WTC11 (cell line): ENCODE data around the gene ETNK1. TPM values are rescaled to one million over a fixed set of nuclear protein-coding genes. Genes with fewer than 3 reads are reported as not detected.
A peak's percentile ranks its signal among the peaks of the same experiment; 100 is the strongest.

Source experiments
- ATAC-seq: fragments of 200-7000 bp; cut with Tn5 transposase; 2 replicates; pipeline ENCODE4 v1.10.0; 2021; ENCODE audit warnings: mild to moderate bottlenecking, moderate library complexity
- Bru-seq: library from RNA; stranded (reverse); fragments of 400-500 nt; gene quantifications from one replicate; lab custom pipeline; 2021; lab: Mats Ljungman, UMichigan
- CTCF ChIA-PET: fragments of 300-600 bp; sonication (Branson Sonifier 250); formaldehyde crosslinking; loops from one replicate; lab custom pipeline; 2021; ENCODE audit warnings: antibody characterized with exemption; lab: Charles Lee
- POLR2A ChIA-PET: fragments of 350-600 bp; sonication (Branson Sonifier 250); formaldehyde crosslinking; loops from one replicate; lab custom pipeline; 2021; ENCODE audit warnings: antibody characterized with exemption; lab: Charles Lee
- DNase-seq: peaks from one replicate; pipeline ENCODE4 v3.0.0; 2021; ENCODE audit warnings: low spot score
- H3K27ac Mint-ChIP-seq: 2 replicates; pipeline ENCODE4 v1.8.0; 2021; ENCODE audit warnings: mixed read lengths
- H3K27me3 Mint-ChIP-seq: 2 replicates; pipeline ENCODE4 v1.8.0; 2021; ENCODE audit warnings: low read depth, mild to moderate bottlenecking, moderate library complexity, mixed read lengths
- H3K36me3 Mint-ChIP-seq: 2 replicates; pipeline ENCODE4 v1.8.0; 2021; ENCODE audit warnings: mixed read lengths
- H3K4me1 Mint-ChIP-seq: 2 replicates; pipeline ENCODE4 v1.8.0; 2022; ENCODE audit warnings: mixed read lengths
- H3K4me3 Mint-ChIP-seq: 2 replicates; pipeline ENCODE4 v1.8.0; 2021; ENCODE audit warnings: mild to moderate bottlenecking, moderate library complexity, mixed read lengths
- H3K9me3 Mint-ChIP-seq: 2 replicates; pipeline ENCODE4 v1.8.0; 2021; ENCODE audit warnings: mixed read lengths
- AR ChIP-seq: fragments of 250-450 bp; sonication (Bioruptor Pico); IDR thresholded peaks from 2 replicates; pipeline ENCODE4 v1.9.0; 2021; ENCODE audit warnings: mild to moderate bottlenecking
- ATF1 ChIP-seq: sonication (generic); formaldehyde crosslinking; IDR thresholded peaks from 2 replicates; pipeline ENCODE4 v1.8.1; 2023; ENCODE audit warnings: mild to moderate bottlenecking, moderate library complexity, missing genetic modification reagents
- ATF3 ChIP-seq: sonication (generic); formaldehyde crosslinking; conservative IDR thresholded peaks from 2 replicates; pipeline ENCODE4 v1.8.1; 2022; ENCODE audit warnings: mild to moderate bottlenecking, missing genetic modification reagents
- E2F1 ChIP-seq: sonication (generic); formaldehyde crosslinking; IDR thresholded peaks from 2 replicates; pipeline ENCODE4 v1.8.0; 2022; ENCODE audit warnings: mild to moderate bottlenecking, missing genetic modification reagents
- FOXJ3 ChIP-seq: sonication (generic); formaldehyde crosslinking; IDR thresholded peaks from 2 replicates; pipeline ENCODE4 v1.9.0; 2021; ENCODE audit warnings: missing genetic modification reagents, mild to moderate bottlenecking, borderline replicate concordance
- GABPB1 ChIP-seq: sonication (generic); formaldehyde crosslinking; IDR thresholded peaks from 2 replicates; pipeline ENCODE4 v1.8.1; 2023; ENCODE audit warnings: mild to moderate bottlenecking, missing genetic modification reagents
- GTF2I ChIP-seq: fragments of 250-450 bp; sonication (Bioruptor Pico); conservative IDR thresholded peaks from 2 replicates; pipeline ENCODE4 v1.4.0; 2021; ENCODE audit warnings: mild to moderate bottlenecking
- JUN ChIP-seq: sonication (generic); formaldehyde crosslinking; IDR thresholded peaks from 2 replicates; pipeline ENCODE4 v1.8.0; 2023; ENCODE audit warnings: mild to moderate bottlenecking, missing genetic modification reagents
- KAT7 ChIP-seq: sonication (generic); formaldehyde crosslinking; IDR thresholded peaks from 2 replicates; pipeline ENCODE4 v1.8.1; 2023; ENCODE audit warnings: missing genetic modification reagents, mild to moderate bottlenecking, borderline replicate concordance
- MXD4 ChIP-seq: fragments of 250-450 bp; sonication (Bioruptor Pico); IDR thresholded peaks from 2 replicates; pipeline ENCODE4 v1.8.0; 2021; ENCODE audit warnings: mild to moderate bottlenecking, moderate library complexity, borderline replicate concordance
- NR1H2 ChIP-seq: sonication (generic); formaldehyde crosslinking; IDR thresholded peaks from 2 replicates; pipeline ENCODE4 v1.9.0; 2021; ENCODE audit warnings: mild to moderate bottlenecking, moderate library complexity, missing genetic modification reagents
- SMAD4 ChIP-seq: sonication (generic); formaldehyde crosslinking; IDR thresholded peaks from 2 replicates; pipeline ENCODE4 v1.8.0; 2022; ENCODE audit warnings: mild to moderate bottlenecking, missing genetic modification reagents
- SOX15 ChIP-seq: fragments of 250-450 bp; sonication (Bioruptor Pico); IDR thresholded peaks from 2 replicates; pipeline ENCODE4 v1.9.0; 2021; ENCODE audit warnings: mild to moderate bottlenecking
- STAT6 ChIP-seq: sonication (generic); formaldehyde crosslinking; conservative IDR thresholded peaks from 2 replicates; pipeline ENCODE4 v1.8.1; 2023; ENCODE audit warnings: mild to moderate bottlenecking, low read depth, missing genetic modification reagents, moderate library complexity
- ZBTB21 ChIP-seq: sonication (generic); formaldehyde crosslinking; IDR thresholded peaks from 2 replicates; pipeline ENCODE4 v1.8.1; 2023; ENCODE audit warnings: mild to moderate bottlenecking, missing genetic modification reagents, borderline replicate concordance
- ZNF263 ChIP-seq: sonication (generic); formaldehyde crosslinking; IDR thresholded peaks from 2 replicates; pipeline ENCODE4 v1.8.1; 2022; ENCODE audit warnings: low read depth, mild to moderate bottlenecking, moderate library complexity, missing genetic modification reagents
- ZNF396 ChIP-seq: fragments of 250-450 bp; sonication (Bioruptor Pico); IDR thresholded peaks from 2 replicates; pipeline ENCODE4 v1.8.0; 2021; ENCODE audit warnings: mild to moderate bottlenecking, moderate library complexity, borderline replicate concordance
- ZNF416 ChIP-seq: fragments of 250-450 bp; sonication (Bioruptor Pico); IDR thresholded peaks from 2 replicates; pipeline ENCODE4 v1.9.0; 2021; ENCODE audit warnings: mild to moderate bottlenecking, inconsistent platforms
- long read RNA-seq, 3 experiments: library from RNA in 1 of 3; library from capped mRNA in 1 of 3; library from polyadenylated mRNA in 1 of 3; unstranded in 2 of 3; stranded (forward) in 1 of 3; transcript quantifications; one replicate each; pipeline ENCODE4 v2.0.0, GENCODE V29; 2021
- total RNA-seq: library from RNA; stranded (reverse); gene quantifications from 3 replicates; pipeline ENCODE4 v1.2.3, GENCODE V29; 2021
- TF ChIP-seq, protein P1 (sequence below): sonication (generic); formaldehyde crosslinking; IDR thresholded peaks from 2 replicates; pipeline ENCODE4 v1.8.1; 2022; ENCODE audit warnings: mild to moderate bottlenecking, missing genetic modification reagents, moderate library complexity, borderline replicate concordance
- TF ChIP-seq, protein P2 (sequence below): fragments of 250-450 bp; sonication (Bioruptor Pico); IDR thresholded peaks from 2 replicates; pipeline ENCODE4 v1.9.0; 2021; ENCODE audit warnings: mild to moderate bottlenecking
- TF ChIP-seq, protein P3 (sequence below): sonication (generic); formaldehyde crosslinking; IDR thresholded peaks from 2 replicates; pipeline ENCODE4 v1.8.1; 2022; ENCODE audit warnings: missing genetic modification reagents, borderline replicate concordance
- TF ChIP-seq, protein P4 (sequence below): fragments of 250-450 bp; sonication (Bioruptor Pico); IDR thresholded peaks from 2 replicates; pipeline ENCODE4 v1.8.0; 2021; ENCODE audit warnings: mild to moderate bottlenecking

ETNK1 gene
- total RNA-seq (68.8 to 81.3 TPM (median 79.2 TPM) in 3 replicates), Bru-seq, nascent RNA (percentile 97 among the genes with signal in this experiment)
- long read RNA-seq, experiment 1, full-length matches to known transcripts = 43 of 88 reads
- long read RNA-seq, experiment 1, partial matches to known transcripts = 6 of 88 reads
- long read RNA-seq, experiment 1, other reads (novel, unspliced or antisense) = 39 of 88 reads
- long read RNA-seq, experiment 2, full-length matches to known transcripts = 16 of 83 reads
- long read RNA-seq, experiment 2, partial matches to known transcripts = 11 of 83 reads
- long read RNA-seq, experiment 2, other reads (novel, unspliced or antisense) = 56 of 83 reads
- long read RNA-seq, experiment 3, full-length matches to known transcripts = 16 of 18 reads
- long read RNA-seq, experiment 3, partial matches to known transcripts = 1 of 18 reads
- long read RNA-seq, experiment 3, other reads (novel, unspliced or antisense) = 1 of 18 reads

GRCh38 chr12:22624870-22625761 lies at the start of gene ETNK1:
TSS of gene ETNK1 (plus strand) at chr12:22625171. CDS start at chr12:22625431, 260 bp downstream.
- ChIA-PET CTCF (interaction anchor here (0.9 to 1.9 kb wide), 4 partner anchors 60 to 97 kb away, joined by 3 to 13 read pairs (median 4); partner anchors contain the start of gene C2CD5), POLR2A (interaction anchor here (0.6 to 2.0 kb wide), 10 partner anchors 10 to 676 kb away, joined by 3 to 10 read pairs (median 4); partner anchors contain the start of gene C2CD5)
- no peaks in the 10 kb centered on the region for H3K9me3 Mint-ChIP-seq
- peak within 1 kb of the TSS; percentile 94 for H3K4me3 Mint-ChIP-seq
- peaks cover 40% of the 10 kb centered on the region for H3K4me1 Mint-ChIP-seq
- DNase-seq = peak; percentile 93
- peak within 1 kb of the TSS; percentile 99 for H3K27ac Mint-ChIP-seq
- no peaks in the 10 kb centered on the region for H3K27me3 Mint-ChIP-seq
- peaks cover under 1% of the 10 kb centered on the region; the same call in 1 of the 2 replicates for H3K36me3 Mint-ChIP-seq
- peak; percentile 96 for ATAC-seq
- TF ChIP-seq SOX15 (no peak), AR (no peak), ATF3 (CRISPR knock-in tag) (0 out of 2 replicates have a peak, but pooled peaks have one; percentile 16), ZNF396 (CRISPR knock-in tag) (no peak), NR1H2 (CRISPR knock-in tag) (no peak), ZNF263 (no peak), STAT6 (no peak), SMAD4 (CRISPR knock-in tag) (no peak), KAT7 (CRISPR knock-in tag) (no peak; the same call in 1 of the 2 replicates), ZNF416 (no peak), JUN (CRISPR knock-in tag) (no peak), GABPB1 (no peak; the same call in 1 of the 2 replicates), E2F1 (CRISPR knock-in tag) (peak; percentile 79; the same call in 1 of the 2 replicates), ZBTB21 (0 out of 2 replicates have a peak, but pooled peaks have one; percentile 21), FOXJ3 (no peak), ATF1 (CRISPR knock-in tag) (peak; percentile 50; the same call in 1 of the 2 replicates), MXD4 (no peak), GTF2I (no peak)
- TF ChIP-seq, protein P1, sequence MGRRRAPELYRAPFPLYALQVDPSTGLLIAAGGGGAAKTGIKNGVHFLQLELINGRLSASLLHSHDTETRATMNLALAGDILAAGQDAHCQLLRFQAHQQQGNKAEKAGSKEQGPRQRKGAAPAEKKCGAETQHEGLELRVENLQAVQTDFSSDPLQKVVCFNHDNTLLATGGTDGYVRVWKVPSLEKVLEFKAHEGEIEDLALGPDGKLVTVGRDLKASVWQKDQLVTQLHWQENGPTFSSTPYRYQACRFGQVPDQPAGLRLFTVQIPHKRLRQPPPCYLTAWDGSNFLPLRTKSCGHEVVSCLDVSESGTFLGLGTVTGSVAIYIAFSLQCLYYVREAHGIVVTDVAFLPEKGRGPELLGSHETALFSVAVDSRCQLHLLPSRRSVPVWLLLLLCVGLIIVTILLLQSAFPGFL (CRISPR knock-in tag) = no peak
- TF ChIP-seq, protein P2, sequence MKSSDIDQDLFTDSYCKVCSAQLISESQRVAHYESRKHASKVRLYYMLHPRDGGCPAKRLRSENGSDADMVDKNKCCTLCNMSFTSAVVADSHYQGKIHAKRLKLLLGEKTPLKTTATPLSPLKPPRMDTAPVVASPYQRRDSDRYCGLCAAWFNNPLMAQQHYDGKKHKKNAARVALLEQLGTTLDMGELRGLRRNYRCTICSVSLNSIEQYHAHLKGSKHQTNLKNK = no peak
- TF ChIP-seq, protein P3, sequence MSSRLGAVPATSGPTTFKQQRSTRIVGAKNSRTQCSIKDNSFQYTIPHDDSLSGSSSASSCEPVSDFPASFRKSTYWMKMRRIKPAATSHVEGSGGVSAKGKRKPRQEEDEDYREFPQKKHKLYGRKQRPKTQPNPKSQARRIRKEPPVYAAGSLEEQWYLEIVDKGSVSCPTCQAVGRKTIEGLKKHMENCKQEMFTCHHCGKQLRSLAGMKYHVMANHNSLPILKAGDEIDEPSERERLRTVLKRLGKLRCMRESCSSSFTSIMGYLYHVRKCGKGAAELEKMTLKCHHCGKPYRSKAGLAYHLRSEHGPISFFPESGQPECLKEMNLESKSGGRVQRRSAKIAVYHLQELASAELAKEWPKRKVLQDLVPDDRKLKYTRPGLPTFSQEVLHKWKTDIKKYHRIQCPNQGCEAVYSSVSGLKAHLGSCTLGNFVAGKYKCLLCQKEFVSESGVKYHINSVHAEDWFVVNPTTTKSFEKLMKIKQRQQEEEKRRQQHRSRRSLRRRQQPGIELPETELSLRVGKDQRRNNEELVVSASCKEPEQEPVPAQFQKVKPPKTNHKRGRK (CRISPR knock-in tag) = no peak
- TF ChIP-seq, protein P4, sequence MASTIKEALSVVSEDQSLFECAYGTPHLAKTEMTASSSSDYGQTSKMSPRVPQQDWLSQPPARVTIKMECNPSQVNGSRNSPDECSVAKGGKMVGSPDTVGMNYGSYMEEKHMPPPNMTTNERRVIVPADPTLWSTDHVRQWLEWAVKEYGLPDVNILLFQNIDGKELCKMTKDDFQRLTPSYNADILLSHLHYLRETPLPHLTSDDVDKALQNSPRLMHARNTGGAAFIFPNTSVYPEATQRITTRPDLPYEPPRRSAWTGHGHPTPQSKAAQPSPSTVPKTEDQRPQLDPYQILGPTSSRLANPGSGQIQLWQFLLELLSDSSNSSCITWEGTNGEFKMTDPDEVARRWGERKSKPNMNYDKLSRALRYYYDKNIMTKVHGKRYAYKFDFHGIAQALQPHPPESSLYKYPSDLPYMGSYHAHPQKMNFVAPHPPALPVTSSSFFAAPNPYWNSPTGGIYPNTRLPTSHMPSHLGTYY (CRISPR knock-in tag) = no peak
